Endothelial cell of umbilical vein (primary cell): ENCODE measurements around the gene MAPK8. TPM values are rescaled to one million over a fixed set of nuclear protein-coding genes. Genes with fewer than 3 reads are reported as not detected.

Experiments
- BruUV-seq: library from RNA; stranded (reverse); fragments of 400-500 nt; replicated peaks from 2 replicates; lab custom pipeline; 2021; lab: Mats Ljungman, UMichigan
- CTCF ChIA-PET: fragments of 300-600, 350-600 bp; sonication (Branson Sonifier 250); formaldehyde crosslinking; loops from one replicate; lab custom pipeline; 2021; ENCODE audit warnings: antibody characterized with exemption, inconsistent platforms; lab: Charles Lee
- POLR2A ChIA-PET: fragments of 300-600, 350-600 bp; sonication (Branson Sonifier 250); formaldehyde crosslinking; loops from one replicate; lab custom pipeline; 2021; ENCODE audit warnings: antibody characterized with exemption, inconsistent platforms; lab: Charles Lee
- DNase-seq: peaks from one replicate; pipeline ENCODE4 v3.0.0-alpha.2; 2011; ENCODE audit warnings: low read depth, low spot score
- FAIRE-seq: peaks from 2 replicates; lab custom pipeline; 2011; peaks lifted over from hg19 to GRCh38; lab: Jason Lieb, UNC
- H2AFZ ChIP-seq: 2 replicates; pipeline ENCODE4 v1.6.0; 2012; ENCODE audit warnings: low read depth, low read length, control low read depth, inconsistent platforms
- H3K27ac ChIP-seq: 2 replicates; pipeline ENCODE4 v1.5.1; 2011; ENCODE audit warnings: low read depth, mild to moderate bottlenecking, control low read depth, low read length, moderate library complexity; ENCODE audit not compliant: insufficient read depth
- H3K27me3 ChIP-seq, 2 experiments: 2 replicates each; pipeline versions ENCODE4 v1.6.0 to v1.6.1; 2011; ENCODE audit warnings: low read length in 2 of 2, mixed read lengths in 1 of 2; ENCODE audit not compliant: control insufficient read depth in 2 of 2, insufficient read depth in 2 of 2
- H3K36me3 ChIP-seq, 2 experiments: 2 replicates in 1 of 2; 3 replicates in 1 of 2; pipeline ENCODE4 v1.5.1; 2011; ENCODE audit warnings: low read length in 2 of 2, mild to moderate bottlenecking in 1 of 2, moderate library complexity in 1 of 2; ENCODE audit not compliant: control insufficient read depth in 2 of 2, insufficient read depth in 2 of 2; ENCODE audit errors: extremely low read depth in 1 of 2
- H3K4me1 ChIP-seq: 3 replicates; pipeline ENCODE4 v1.5.1; 2011; ENCODE audit warnings: mild to moderate bottlenecking, low read length; ENCODE audit not compliant: control insufficient read depth, insufficient read depth; ENCODE audit errors: extremely low read depth
- H3K4me2 ChIP-seq: 2 replicates; pipeline ENCODE4 v1.6.1; 2011; ENCODE audit warnings: low read length, control low read depth, mixed read lengths; ENCODE audit not compliant: insufficient read depth
- H3K4me3 ChIP-seq, 3 experiments: fragments of 200-600 bp in 1 of 3; sonication (generic), shearing (Covaris generic) in 1 of 3; replicated peaks in 1 of 3; 2 replicates each; pipeline ENCODE4 v1.5.1; 2011 to 2016; ENCODE audit warnings: control low read depth in 3 of 3, low read length in 3 of 3, mild to moderate bottlenecking in 2 of 3, inconsistent platforms in 1 of 3, low read depth in 1 of 3, moderate library complexity in 1 of 3; ENCODE audit not compliant: insufficient read depth in 1 of 3
- H3K79me2 ChIP-seq: 2 replicates; pipeline ENCODE4 v1.6.0; 2012; ENCODE audit warnings: low read length, inconsistent platforms; ENCODE audit not compliant: control insufficient read depth, insufficient read depth
- H3K9ac ChIP-seq: replicated peaks from 2 replicates; pipeline ENCODE3; 2011; ENCODE audit warnings: low read length, control low read depth; ENCODE audit not compliant: insufficient read depth; ENCODE audit errors: extremely low read depth
- H3K9me1 ChIP-seq: replicated peaks from 3 replicates; pipeline ENCODE4 v1.6.0; 2011; ENCODE audit warnings: mild to moderate bottlenecking, low read length; ENCODE audit not compliant: control insufficient read depth, insufficient read depth; ENCODE audit errors: extremely low read depth
- H3K9me3 ChIP-seq: replicated peaks from 2 replicates; pipeline ENCODE4 v1.5.1; 2012; ENCODE audit warnings: low read length, inconsistent platforms; ENCODE audit not compliant: control insufficient read depth, insufficient read depth
- H4K20me1 ChIP-seq: replicated peaks from 2 replicates; pipeline ENCODE3; 2011; ENCODE audit warnings: mild to moderate bottlenecking, low read length; ENCODE audit not compliant: control insufficient read depth, insufficient read depth; ENCODE audit errors: extremely low read depth
- EZH2 ChIP-seq: IDR thresholded peaks from 2 replicates; pipeline ENCODE4 v1.6.1; 2012; ENCODE audit warnings: borderline replicate concordance, low read depth, mild to moderate bottlenecking, moderate library complexity, low read length, inconsistent platforms; ENCODE audit not compliant: severe bottlenecking
- FOS ChIP-seq: IDR thresholded peaks from 2 replicates; pipeline ENCODE4 v1.6.1; 2011; ENCODE audit warnings: mild to moderate bottlenecking, low read length, moderate library complexity, borderline replicate concordance; ENCODE audit not compliant: insufficient read depth
- GATA2 ChIP-seq: IDR thresholded peaks from 2 replicates; pipeline ENCODE4 v1.7.0; 2011; ENCODE audit warnings: low read depth, mild to moderate bottlenecking, moderate library complexity, mixed read lengths, low read length; ENCODE audit not compliant: insufficient read length, insufficient read depth
- JUN ChIP-seq: IDR thresholded peaks from 2 replicates; pipeline ENCODE4 v1.6.1; 2011; ENCODE audit warnings: borderline replicate concordance, low read depth; ENCODE audit not compliant: insufficient read length, insufficient read depth
- MYC ChIP-seq: IDR thresholded peaks from one replicate; pipeline ENCODE4 v1.6.1; 2011; ENCODE audit warnings: mild to moderate bottlenecking, low read depth, low read length
- POLR2A ChIP-seq: IDR thresholded peaks from 2 replicates; pipeline ENCODE4 v1.6.1; 2012; ENCODE audit warnings: low read depth, mild to moderate bottlenecking, control low read depth, low read length
- POLR2AphosphoS5 ChIP-seq: IDR thresholded peaks from 2 replicates; pipeline ENCODE4 v1.6.1; 2012; ENCODE audit warnings: low read depth, mild to moderate bottlenecking, control low read depth, low read length, moderate library complexity; ENCODE audit not compliant: insufficient read depth
- dilution Hi-C: fragments of 300-500 bp; cut with MboI; formaldehyde crosslinking; loops from one replicate; pipeline ENCODE4 v1.15.0; 2019; ENCODE audit warnings: low sequenced_read_pairs; ENCODE audit not compliant: extremely low pct_ligation_motif_present
- intact Hi-C: fragments of 100-400 bp; cut with micrococcal nuclease; formaldehyde crosslinking; loops from one replicate; pipeline ENCODE4 v1.10.0; 2022
- polyA plus RNA-seq, 4 experiments: library from polyadenylated mRNA; depleted of rRNA in 3 of 4; stranded (reverse) in 3 of 4; unstranded in 1 of 4; fragments of >200 nt; gene quantifications; 2 replicates each; pipeline versions ENCODE4 v1.2.1 to v1.2.3, GENCODE V29; 2011 to 2012; ENCODE audit warnings: missing spikeins in 1 of 4
- total RNA-seq: library from RNA; stranded (reverse); gene quantifications from 2 replicates; pipeline ENCODE4 v1.2.3, GENCODE V29; 2021
- TF ChIP-seq, protein P1 (sequence below), 2 donors: IDR thresholded peaks; 1 replicate in 1 of 2; 2 replicates in 1 of 2; pipeline ENCODE4 v1.5.1; 2011; ENCODE audit warnings: low read length in 2 of 2, mild to moderate bottlenecking in 2 of 2, moderate library complexity in 2 of 2, control low read depth in 1 of 2, inconsistent platforms in 1 of 2, low read depth in 1 of 2; ENCODE audit not compliant: insufficient read depth in 1 of 2; ENCODE audit errors: extremely low read depth in 1 of 2
- TF ChIP-seq, protein P2 (sequence below): IDR thresholded peaks from 2 replicates; pipeline ENCODE4 v1.6.1; 2011; ENCODE audit not compliant: insufficient read depth, insufficient read length

Gene MAPK8
- total and polyA plus RNA-seq, 2 donors (not counting 3 experiments of a cell fraction or from before 2014, with no cell fraction given): 25.3 to 56.2 TPM

DNA sequence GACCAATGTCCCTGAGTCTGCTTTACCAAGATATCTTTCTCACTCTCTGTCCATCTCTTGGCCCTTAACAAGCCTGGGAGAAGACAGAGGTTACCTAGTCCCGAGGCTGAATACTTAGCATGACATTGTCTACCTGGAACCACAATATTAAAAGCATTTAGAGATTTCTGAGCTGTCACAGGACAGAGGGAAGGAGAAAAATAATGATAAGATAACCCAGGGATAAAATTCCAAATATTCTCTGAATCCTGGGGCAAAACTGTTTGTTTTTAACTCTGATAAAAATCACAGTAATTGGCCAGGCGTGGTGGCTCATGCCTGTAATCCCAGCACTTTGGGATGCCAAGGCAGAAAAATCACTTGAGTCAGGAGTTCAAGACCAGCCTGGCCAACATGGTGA is 12.0 kb upstream of the MAPK8 start:
- ChIA-PET POLR2A (no interaction called here), CTCF (interaction anchor here (1.0 to 1.4 kb wide), 2 partner anchors 8 to 79 kb away, joined by 3 to 4 read pairs; no protein-coding TSS in a partner anchor)
- H3K9ac ChIP-seq: no peak overlapping the region
- no peaks in the 10 kb centered on the region for H3K9me3 ChIP-seq
- H3K4me3 ChIP-seq: no peak overlapping the region
- no peaks in the 10 kb centered on the region for H4K20me1 ChIP-seq
- H3K4me1 ChIP-seq: no peaks in the 10 kb centered on the region
- H3K27me3 ChIP-seq: peaks cover 4 to 5% of the 10 kb centered on the region in 2 experiments
- no peak for DNase-seq
- no peak overlapping the region for H3K4me2 ChIP-seq
- dilution Hi-C loops: no loop called here
- FAIRE-seq: no peak
- no peak for TF ChIP-seq MYC
- TF ChIP-seq FOS: no peak
- TF ChIP-seq, protein P1, sequence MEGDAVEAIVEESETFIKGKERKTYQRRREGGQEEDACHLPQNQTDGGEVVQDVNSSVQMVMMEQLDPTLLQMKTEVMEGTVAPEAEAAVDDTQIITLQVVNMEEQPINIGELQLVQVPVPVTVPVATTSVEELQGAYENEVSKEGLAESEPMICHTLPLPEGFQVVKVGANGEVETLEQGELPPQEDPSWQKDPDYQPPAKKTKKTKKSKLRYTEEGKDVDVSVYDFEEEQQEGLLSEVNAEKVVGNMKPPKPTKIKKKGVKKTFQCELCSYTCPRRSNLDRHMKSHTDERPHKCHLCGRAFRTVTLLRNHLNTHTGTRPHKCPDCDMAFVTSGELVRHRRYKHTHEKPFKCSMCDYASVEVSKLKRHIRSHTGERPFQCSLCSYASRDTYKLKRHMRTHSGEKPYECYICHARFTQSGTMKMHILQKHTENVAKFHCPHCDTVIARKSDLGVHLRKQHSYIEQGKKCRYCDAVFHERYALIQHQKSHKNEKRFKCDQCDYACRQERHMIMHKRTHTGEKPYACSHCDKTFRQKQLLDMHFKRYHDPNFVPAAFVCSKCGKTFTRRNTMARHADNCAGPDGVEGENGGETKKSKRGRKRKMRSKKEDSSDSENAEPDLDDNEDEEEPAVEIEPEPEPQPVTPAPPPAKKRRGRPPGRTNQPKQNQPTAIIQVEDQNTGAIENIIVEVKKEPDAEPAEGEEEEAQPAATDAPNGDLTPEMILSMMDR (IDR thresholded peaks at IDR 0.05; ENCODE audit: extremely low read depth in 1 of 2, insufficient read depth in 1 of 2, low read depth in 1 of 2, low read length in 2 of 2): no peak
- TF ChIP-seq POLR2AphosphoS5: no peak
- TF ChIP-seq, protein P2, sequence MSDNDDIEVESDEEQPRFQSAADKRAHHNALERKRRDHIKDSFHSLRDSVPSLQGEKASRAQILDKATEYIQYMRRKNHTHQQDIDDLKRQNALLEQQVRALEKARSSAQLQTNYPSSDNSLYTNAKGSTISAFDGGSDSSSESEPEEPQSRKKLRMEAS: no peak
- TF ChIP-seq GATA2: no peak
- no peak for TF ChIP-seq JUN
- TF ChIP-seq POLR2A: no peak
- TF ChIP-seq EZH2: no peak
- H3K27ac ChIP-seq: no peak overlapping the region
- H3K9me1 ChIP-seq: no peaks in the 10 kb centered on the region
- no peaks in the 10 kb centered on the region for H3K79me2 ChIP-seq
- intact Hi-C loops: no loop called here
- no peaks in the 10 kb centered on the region for H3K36me3 ChIP-seq
- BruUV-seq: no TSS peak
- H2AFZ ChIP-seq: no peak overlapping the region
